NOMO-1 (cell line): ENCODE data around the gene ENPP7.

Source experiments
- DNase-seq, 2 experiments: peaks; one replicate each; lab custom pipeline; 2025; ENCODE audit not compliant: unreplicated experiment in 2 of 2; lab: John Stamatoyannopoulos, UW

The ENPP7 gene

GRCh38 chr17:79702550-79703236 lies 28.1 kb upstream of the ENPP7 start:
- no peak for DNase-seq

DNA sequence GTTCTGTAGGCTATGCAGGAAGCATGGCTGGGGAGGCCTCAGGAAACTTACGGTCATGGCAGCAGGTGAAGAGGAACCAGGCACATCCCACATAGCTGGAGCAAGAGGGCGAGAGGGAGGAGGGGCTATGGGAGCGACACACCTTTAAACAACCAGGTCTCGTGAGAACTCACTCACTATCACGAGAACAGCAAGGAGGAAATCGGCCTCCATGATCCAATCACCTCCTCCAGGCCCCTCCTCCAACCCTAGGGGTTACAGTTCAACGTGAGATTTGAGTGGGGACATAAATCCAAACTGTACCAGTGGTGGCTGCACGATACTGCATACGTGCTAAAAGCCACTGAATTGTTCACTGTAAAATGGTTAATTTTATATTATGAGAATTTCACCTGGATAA lies 26.1 kb upstream of the ENPP7 start:
- no peak for DNase-seq

DNA sequence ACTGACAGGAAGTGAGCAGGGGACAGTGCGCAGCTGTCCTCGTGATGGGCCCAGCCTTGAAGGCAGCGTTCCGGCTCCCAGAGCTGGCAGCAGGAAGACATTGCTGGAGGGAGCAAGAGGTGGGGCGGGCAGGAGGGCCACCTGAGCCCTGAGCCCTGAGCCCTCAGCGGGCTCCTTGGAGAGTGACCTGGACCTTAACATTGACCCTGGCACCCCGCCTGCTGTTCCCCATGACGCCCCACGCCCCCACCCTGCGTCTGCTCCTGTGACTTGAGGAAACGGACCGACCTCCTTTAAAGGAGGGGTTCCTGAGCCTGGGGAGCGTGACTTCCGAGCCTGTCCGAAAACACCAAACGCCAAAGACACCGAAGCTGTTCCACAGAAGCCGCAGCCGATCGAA lies 25.1 kb upstream of the ENPP7 start:
- DNase-seq, result no peak

- no peak for DNase-seq
Measured at GRCh38 chr17:79706931-79707850, 23.6 kb upstream of the ENPP7 start.

DNA sequence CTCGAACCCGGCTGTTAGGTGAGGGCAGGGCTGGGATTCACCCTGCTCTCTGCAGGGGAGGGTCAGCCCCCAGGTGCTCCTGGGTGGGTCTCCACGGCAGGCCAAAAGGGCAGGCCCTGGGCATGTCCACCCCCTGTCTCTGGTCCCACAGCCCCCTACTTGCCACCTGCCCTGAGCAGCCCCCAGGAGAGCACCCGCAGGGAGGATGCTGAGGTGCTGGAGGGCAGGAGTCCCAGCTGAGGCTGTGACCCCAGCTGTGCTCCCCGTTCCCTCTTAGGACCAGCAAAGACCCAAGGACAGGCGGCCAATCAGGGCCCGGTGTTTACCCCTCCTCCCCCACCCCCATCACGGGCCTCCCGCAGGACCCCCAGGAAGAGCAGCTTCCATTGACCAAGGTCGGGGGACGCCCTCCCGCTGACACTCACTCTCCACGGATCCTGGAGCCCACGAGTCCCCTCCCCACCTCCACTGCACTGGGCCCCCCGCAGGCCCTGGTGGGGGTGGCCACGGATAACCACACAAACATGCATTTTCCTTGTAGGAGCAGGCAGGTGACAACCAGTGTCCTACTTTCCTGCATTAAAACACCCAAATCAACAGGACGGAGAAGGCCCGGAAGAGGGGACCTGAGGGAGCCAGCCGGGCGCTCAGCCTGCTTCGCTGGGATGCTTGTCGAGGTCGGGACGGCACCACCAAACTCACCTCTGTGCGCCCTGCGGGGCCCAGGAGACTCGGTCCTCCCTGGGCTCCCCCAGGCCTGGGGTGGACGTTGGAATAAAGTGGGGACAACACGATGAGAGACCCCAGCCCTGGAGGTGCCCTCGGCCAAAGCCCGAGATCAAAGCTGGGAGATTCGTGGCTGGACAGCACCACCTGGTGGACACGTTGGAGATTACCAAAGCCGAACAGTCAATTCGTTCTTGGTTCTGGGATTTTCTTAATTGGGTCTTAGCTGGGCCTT lies 22.5 kb upstream of the ENPP7 start:
- peak in 1 of 2 experiments; percentile 16 for DNase-seq

- DNase-seq, result no peak
Measured at GRCh38 chr17:79711715-79712305, 18.9 kb upstream of the ENPP7 start.

- DNase-seq, result no peak
Measured at GRCh38 chr17:79713391-79713790, 17.4 kb upstream of the ENPP7 start.

DNA sequence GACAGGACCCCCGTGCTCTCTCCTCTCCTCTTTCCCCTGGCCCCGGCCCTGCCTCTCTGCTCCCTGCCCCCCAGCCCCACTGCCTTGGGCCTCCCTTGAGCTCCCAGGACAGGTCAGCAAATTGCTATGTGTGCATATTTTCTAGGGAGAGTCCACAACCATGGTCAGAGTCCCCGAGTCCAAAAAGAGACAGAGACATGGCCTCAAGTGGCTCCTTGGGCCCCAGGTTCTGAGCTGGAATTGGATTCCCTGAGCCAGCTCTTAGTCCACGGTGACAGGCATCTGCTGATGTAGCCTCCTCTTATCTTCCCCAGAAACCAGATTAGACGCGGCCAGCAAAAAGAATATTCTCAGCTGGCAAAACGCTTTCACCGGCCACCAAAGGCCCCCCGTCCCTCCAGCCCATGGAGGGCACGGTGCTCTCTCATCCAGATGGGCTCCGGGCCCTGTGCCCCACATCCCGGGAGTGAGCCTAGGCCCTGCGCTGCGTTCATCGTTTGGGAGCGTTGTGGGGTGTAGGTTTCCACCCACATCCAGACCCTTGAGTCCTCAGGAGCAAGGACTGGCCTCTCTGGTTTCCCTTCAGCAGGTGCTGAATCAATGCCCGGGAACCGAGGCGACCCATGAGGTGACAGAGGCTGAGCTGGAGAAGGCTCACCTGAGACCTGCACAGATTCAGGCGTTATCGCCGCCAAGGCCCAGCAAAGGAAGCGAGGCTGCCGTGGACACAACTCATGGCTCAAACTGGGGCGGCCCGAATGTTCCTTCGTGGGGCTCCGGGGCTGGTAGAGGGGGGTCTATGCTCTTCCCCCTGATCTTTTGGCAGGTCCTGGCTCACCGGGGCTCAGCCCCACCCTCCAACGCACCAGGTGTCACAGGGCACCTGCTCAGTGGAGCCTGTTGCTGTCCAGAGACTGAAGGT lies 16.3 kb upstream of the ENPP7 start:
- no peak for DNase-seq

- no peak for DNase-seq
Measured at GRCh38 chr17:79715098-79715942, 15.4 kb upstream of the ENPP7 start.

DNA sequence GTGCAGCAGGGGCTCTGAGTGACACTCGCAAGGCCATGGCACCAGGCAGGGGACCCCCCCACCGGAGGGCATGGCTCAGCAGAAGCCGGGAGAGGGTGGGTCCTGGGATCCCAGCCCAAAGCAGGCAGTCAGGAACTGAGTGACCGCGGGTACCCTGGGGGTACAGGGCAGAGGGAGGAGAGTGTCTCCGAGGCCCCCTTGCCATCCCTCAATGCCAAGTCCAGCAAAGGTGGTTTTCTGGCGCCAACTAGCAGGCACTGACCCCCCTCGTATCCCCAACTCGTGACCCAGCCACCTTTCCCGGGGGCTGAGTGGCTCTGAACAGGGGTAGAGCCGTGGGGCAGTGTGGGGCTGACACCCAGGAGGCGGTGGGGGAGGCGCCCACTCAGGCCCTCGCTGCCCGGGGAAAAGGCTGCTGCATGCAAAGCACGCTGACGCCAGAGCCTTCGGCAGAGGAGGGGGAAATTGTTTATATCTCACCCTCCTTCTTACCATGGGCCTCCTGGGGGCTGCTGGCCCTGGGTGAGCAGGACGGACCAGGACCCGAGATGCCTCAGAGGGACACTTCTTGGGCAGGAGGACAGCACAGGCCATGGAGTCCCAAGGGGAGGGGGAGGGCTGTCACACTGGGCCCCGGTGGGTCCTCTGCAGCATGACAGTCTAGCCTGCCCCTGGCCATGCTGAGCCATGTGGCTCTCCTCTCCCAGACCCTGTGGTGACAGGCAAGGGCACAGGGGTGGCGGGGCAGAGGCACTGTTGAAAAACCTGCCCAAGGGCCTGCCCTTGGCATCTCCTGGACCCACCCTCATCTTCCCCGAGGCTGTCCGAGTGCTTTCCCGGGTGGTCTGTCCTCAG lies 14.6 kb upstream of the ENPP7 start:
- DNase-seq, result no peak

GRCh38 chr17:79720705-79721292 lies 9.9 kb upstream of the ENPP7 start:
- no peak for DNase-seq

DNA sequence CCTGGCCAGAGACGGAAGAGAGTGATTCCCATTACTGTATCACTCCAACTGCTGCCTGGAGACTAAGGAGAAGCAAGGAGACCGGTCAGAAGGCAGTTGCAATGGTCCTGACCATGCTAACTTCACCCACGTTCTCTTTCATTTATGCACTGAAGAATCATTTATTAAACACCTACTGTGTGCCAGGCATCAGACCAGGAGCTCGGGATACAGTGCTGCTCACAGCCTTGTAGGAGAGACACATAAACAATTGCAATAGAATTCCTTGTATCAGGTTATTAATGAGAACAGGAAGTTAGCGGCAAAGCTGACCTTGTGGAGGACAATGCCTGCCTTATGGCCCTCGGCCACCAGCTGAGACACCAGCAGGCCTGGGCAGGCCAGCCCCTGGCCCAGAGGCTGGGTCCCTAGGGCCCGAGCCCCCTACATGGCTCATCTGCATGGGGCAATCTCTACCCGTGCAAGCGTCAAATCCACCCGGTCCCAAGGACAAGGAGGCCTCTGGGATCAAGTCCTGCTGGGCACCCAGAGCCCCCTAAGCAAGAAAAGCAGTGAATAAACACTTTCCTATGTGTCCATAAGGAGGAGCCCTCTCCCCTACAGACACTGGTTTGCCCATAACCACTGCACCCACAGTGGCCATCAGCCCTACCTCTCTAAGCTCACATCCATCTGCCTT lies 8.6 kb upstream of the ENPP7 start:
- no peak for DNase-seq

- DNase-seq, result no peak
Measured at GRCh38 chr17:79722787-79723186, 8.0 kb upstream of the ENPP7 start.

DNA sequence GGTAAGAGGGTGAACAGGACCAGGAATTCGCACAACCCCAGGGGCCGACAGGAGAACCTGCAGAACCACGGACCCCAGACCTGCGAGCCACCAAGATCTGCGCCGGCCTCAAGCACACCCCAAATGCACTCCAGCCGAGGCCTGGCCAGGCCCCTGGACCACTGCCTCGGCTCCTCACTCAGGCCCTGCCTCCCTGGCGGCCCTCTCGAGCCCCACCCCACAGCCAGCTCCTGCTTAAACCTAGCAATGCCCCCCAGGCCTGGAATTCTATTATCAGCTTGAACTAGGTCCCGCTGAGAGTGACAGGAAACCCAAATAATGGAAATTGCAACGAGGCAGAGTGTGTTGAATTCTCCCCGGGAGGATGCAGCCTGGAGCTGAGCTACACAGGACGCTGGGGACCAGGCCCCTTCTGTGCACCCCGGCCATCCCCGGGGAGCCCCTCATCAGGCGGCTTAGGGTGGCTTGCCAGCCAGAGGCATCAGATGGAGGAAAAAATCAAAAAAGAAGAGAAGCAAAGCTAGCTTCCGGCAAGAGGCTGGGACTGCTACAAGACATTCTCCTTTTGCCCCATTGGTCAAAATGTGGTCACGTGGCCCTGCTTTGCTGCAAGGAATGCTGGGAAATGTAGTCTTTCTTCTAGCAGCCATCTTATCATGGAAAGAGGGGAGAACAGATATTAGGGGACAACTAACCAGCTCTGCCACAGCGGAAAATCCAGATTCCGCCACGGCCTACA lies 2.4 kb upstream of the ENPP7 start:
- peak; percentile 21 to 66 for DNase-seq

- DNase-seq, result no peak
Measured at GRCh38 chr17:79728908-79729471, 1.8 kb upstream of the ENPP7 start.

GRCh38 chr17:79729761-79730160 lies 982 bp upstream of the ENPP7 start:
- no peak for DNase-seq
